ENCODE measurements around the gene DNHD1.
A peak's percentile ranks its signal among the peaks of the same experiment; 100 is the strongest.

The DNHD1 gene

GRCh38 chr11:6566704-6567370, 69.8 kb downstream of the DNHD1 start:
- no peak for DNase-seq (ENCODE audit: low read depth)
- no peak for TF ChIP-seq CTCF (conservative IDR thresholded peaks at IDR 0.05; ENCODE audit: control insufficient read depth, insufficient read depth, low read depth, low read length)
- no peak overlapping the region for H3K4me3 ChIP-seq (ENCODE audit: control insufficient read depth, low read depth, low read length)

- no peak for DNase-seq (ENCODE audit: low read depth)
- TF ChIP-seq CTCF (conservative IDR thresholded peaks at IDR 0.05; ENCODE audit: control insufficient read depth, insufficient read depth, low read depth, low read length) = no peak
- no peak overlapping the region for H3K4me3 ChIP-seq (ENCODE audit: control insufficient read depth, low read depth, low read length)
These were observed 70.3 kb downstream of the DNHD1 start for GRCh38 chr11:6567371-6567745.

DNA sequence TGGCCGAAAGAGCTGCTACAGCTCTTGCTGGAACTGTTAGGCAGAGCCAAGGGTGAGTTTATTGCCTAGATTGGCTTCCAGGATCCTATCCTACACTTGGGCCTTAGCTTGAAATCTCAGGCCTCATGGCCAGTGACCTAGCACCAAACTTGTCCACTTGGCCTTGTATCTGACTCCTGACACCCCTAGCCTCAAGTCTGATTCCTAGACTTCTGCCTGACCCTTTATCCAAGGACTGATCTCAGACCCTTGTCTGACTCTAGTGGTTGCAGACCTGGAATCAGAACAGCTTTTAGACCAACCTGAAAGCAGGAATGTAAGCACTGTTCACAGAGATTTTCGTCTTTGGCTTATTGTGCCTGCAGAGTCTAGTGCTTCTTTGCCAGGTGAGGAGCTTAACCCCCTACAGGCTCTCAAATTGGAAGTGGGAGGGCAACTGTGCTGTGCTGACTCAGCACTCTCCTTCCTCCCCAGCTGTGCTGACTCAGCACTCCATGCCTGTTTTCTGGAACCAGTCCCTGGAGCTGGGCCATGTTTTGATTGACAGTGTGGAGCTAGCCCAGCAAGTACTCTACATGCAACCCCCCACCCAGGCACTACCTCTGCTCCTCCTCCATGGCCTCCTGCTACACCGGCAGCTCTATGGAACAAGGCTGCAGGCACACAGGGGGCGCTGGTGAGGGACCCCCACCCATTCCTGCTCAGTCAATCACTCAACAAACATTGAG, 71.3 kb downstream of the DNHD1 start:
- DNase-seq (ENCODE audit: low read depth) = peak; percentile 71
- TF ChIP-seq CTCF (conservative IDR thresholded peaks at IDR 0.05; ENCODE audit: control insufficient read depth, insufficient read depth, low read depth, low read length) = no peak
- H3K4me3 ChIP-seq (ENCODE audit: control insufficient read depth, low read depth, low read length) = no peak overlapping the region

DNA sequence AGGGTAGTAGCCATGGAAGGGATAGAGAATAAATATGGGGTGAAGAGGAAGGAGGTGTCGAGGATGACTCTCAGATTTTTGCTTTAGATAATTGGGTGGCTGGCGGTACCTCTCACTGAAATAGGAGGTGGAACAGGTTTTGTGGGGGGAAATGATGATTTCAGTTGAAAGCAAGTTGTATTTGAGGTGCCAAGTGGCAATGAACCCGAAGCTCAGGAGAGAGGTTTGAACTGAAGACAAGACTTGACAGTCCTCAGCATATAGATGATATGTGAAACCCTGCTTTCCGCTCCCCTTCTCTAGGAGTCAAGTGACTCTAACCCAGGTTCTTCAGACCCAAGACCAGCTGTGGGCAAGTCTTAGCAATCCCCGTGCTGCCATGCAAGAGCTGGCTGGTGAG, 72.6 kb downstream of the DNHD1 start:
- DNase-seq (ENCODE audit: low read depth) = no peak
- no peak overlapping the region for H3K4me3 ChIP-seq (ENCODE audit: control insufficient read depth, low read depth, low read length)
- TF ChIP-seq CTCF (conservative IDR thresholded peaks at IDR 0.05; ENCODE audit: control insufficient read depth, insufficient read depth, low read depth, low read length) = no peak

GRCh38 chr11:6570691-6571427, 73.8 kb downstream of the DNHD1 start:
- no peak for DNase-seq (ENCODE audit: low read depth)
- H3K4me3 ChIP-seq (ENCODE audit: control insufficient read depth, low read depth, low read length) = no peak overlapping the region
- no peak for TF ChIP-seq CTCF (conservative IDR thresholded peaks at IDR 0.05; ENCODE audit: control insufficient read depth, insufficient read depth, low read depth, low read length)

DNA sequence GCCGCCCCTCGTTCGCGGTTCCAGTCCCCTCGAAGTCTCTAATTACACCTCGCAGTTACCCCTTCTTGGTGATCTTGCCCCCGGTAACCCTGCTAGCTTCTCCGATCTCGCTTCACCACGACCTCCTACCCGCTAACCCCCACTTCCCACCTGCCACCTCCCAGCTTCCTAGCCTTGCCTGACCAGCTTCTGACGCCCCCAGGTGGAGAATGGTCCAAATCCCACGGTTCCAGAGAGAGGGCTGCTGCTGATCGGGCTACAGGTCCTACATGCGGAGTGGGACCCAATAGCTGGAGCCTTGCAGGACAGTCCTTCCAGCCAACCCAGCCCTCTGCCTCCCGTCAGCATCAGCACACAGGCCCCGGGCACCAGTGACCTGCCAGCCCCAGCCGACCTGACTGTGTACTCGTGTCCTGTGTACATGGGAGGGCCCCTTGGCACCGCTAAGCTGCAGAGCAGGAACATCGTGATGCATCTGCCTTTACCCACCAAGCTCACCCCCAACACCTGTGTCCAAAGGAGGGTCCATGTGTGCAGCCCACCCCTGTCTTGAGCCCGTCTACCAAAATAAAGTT, 74.4 kb downstream of the DNHD1 start:
- no peak for DNase-seq (ENCODE audit: low read depth)
- no peak overlapping the region for H3K4me3 ChIP-seq (ENCODE audit: control insufficient read depth, low read depth, low read length)
- no peak for TF ChIP-seq CTCF (conservative IDR thresholded peaks at IDR 0.05; ENCODE audit: control insufficient read depth, insufficient read depth, low read depth, low read length)

All from fibroblast of mammary gland (primary cell).